SH-SY5Y (cell line): ENCODE measurements around the gene MBP.

Experiments
- GATA2 ChIP-seq: IDR thresholded peaks from 2 replicates; pipeline ENCODE4 v1.6.1; 2011; ENCODE audit warnings: mild to moderate bottlenecking, low read depth, low read length
- GATA3 ChIP-seq: IDR thresholded peaks from 2 replicates; pipeline ENCODE4 v1.6.1; 2011; ENCODE audit warnings: low read depth, mild to moderate bottlenecking, low read length, moderate library complexity

DNA sequence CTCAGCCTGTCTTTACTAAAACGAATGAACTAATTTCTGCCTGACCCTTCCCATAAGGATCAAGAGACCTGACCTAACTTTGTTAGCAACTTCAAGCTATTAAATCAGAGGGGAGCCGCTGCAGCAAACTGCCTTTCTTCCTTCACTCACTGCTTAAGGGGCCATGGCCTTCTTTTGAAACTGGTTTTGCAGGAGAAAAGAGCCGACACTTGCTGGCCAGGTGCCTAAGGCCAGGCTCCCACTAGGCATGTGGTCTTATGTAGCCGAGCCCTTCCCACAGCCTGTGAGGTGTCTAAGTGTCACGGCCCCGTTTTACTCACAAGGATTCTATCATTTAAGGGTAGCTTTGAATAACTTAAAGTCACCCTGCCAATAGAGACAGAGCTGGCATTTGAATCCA is 179.4 kb downstream of the MBP start:
- no peak for TF ChIP-seq GATA2
- no peak for TF ChIP-seq GATA3
